Measurements from ENCODE around the gene RPL11. TPM values are rescaled to one million over a fixed set of nuclear protein-coding genes. Genes with fewer than 3 reads are reported as not detected.

RPL11 gene
- total and polyA plus RNA-seq, 2 of the 8 experiments (the other 6 are each of a cell fraction or from before 2014, with no cell fraction given), result 1,192 to 1,426 TPM

DNA sequence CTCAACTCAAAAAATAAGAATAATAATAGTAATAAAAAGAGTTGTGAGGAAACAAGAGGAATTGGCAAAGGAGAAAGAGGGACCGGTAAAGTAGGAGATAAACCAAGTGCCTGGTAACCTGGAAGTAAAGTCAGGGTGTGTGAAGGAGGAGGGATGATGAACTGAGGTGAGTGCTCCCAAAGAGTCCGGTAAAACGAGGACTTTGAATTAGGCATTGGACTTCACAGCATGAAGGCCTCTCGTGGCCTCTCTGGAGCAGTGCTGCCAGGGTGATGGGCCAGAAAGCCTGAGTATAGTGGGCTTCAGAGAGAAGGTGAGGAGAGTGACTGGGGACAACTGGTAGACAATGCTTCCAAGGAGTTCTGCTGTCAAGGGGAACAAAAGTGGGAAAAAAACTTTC, 17.6 kb downstream of the RPL11 start:
- Histone ChIP-seq H3K4me3 (ENCODE audit: extremely low read depth in 1 of 4, insufficient read depth in 2 of 4, low read depth in 3 of 4, low read length in 4 of 4) (no peak overlapping the region), H3K4me1 (replicated peaks in 1 of 4; ENCODE audit: control insufficient read depth in 3 of 4, insufficient read depth in 4 of 4, low read length in 3 of 4) (no peaks in the 10 kb centered on the region), H2BK20ac (ENCODE audit: low read length) (no peak overlapping the region), H2BK120ac (replicated peaks; ENCODE audit: low read depth, low read length) (no peak overlapping the region), H2BK15ac (ENCODE audit: low read length) (no peak overlapping the region), H3K14ac (ENCODE audit: insufficient read length) (no peak overlapping the region), H3K56ac (replicated peaks; ENCODE audit: insufficient read length, low read depth, low read length) (no peak overlapping the region), H3K79me1 (ENCODE audit: low read depth, low read length) (no peaks in the 10 kb centered on the region; the same call in 1 of the 2 replicates), H3K4me2 (ENCODE audit: insufficient read depth in 1 of 2, low read depth in 2 of 2, low read length in 2 of 2) (no peak overlapping the region), H3K36me3 (ENCODE audit: control insufficient read depth in 2 of 4, insufficient read depth in 4 of 4, low read length in 3 of 4) (peaks cover 0 to 5% (median 0%) of the 10 kb centered on the region in 4 experiments; a peak in 2 of 8 replicates), H3K9ac (replicated peaks in 1 of 4; ENCODE audit: extremely low read depth in 1 of 4, low read depth in 3 of 4, low read length in 3 of 4) (no peak overlapping the region), H3K9me3 (ENCODE audit: insufficient read depth in 2 of 2, low read depth in 1 of 2, low read length in 1 of 2) (no peaks in the 10 kb centered on the region), H4K20me1 (replicated peaks in 1 of 2; ENCODE audit: control insufficient read depth in 1 of 2, insufficient read depth in 2 of 2, low read length in 2 of 2) (peaks cover 0 to 18% of the 10 kb centered on the region in 2 experiments), H2AFZ (ENCODE audit: low read length) (no peak overlapping the region), H4K91ac (replicated peaks; ENCODE audit: insufficient read length, low read length) (no peak overlapping the region), H4K8ac (ENCODE audit: extremely low read depth, insufficient read depth, low read length) (no peak overlapping the region), H4K5ac (ENCODE audit: insufficient read length, low read depth, low read length) (no peak overlapping the region), H2AK5ac (ENCODE audit: low read depth, low read length) (no peak overlapping the region), H3K23ac (ENCODE audit: insufficient read length) (no peak overlapping the region), H3K18ac (ENCODE audit: extremely low read depth, low read length) (no peak overlapping the region), H3K27me3 (replicated peaks in 1 of 4; ENCODE audit: control insufficient read depth in 3 of 4, extremely low read depth in 1 of 4, insufficient read depth in 3 of 4, low read length in 3 of 4) (no peaks in the 10 kb centered on the region), H3K23me2 (ENCODE audit: low read depth, low read length) (no peaks in the 10 kb centered on the region), H2BK5ac (ENCODE audit: low read depth, low read length) (no peak overlapping the region), H3K79me2 (ENCODE audit: control insufficient read depth in 1 of 2, insufficient read depth in 2 of 2, low read length in 2 of 2) (peaks cover 0 to 38% of the 10 kb centered on the region in 2 experiments; a peak in 2 of 4 replicates), H3K27ac (ENCODE audit: low read depth, low read length) (no peak overlapping the region), H3K4ac (replicated peaks; ENCODE audit: insufficient read length, low read depth, low read length) (no peak overlapping the region), H2BK12ac (ENCODE audit: low read depth, low read length) (no peak overlapping the region)
- ChIA-PET CTCF (ENCODE audit: partially characterized antibody) (no interaction called here), POLR2A (ENCODE audit: partially characterized antibody) (interaction anchor here (1.2 to 10.3 kb wide), 4 partner anchors 11 to 34 kb away, joined by 3 to 179 read pairs (median 7); partner anchors contain the start of genes ELOA and RPL11)
- DNase-seq (ENCODE audit: low read depth in 1 of 2, low spot score in 2 of 2) (no peak), FAIRE-seq (no peak)
- TF ChIP-seq KDM5A (IDR thresholded peaks at IDR 0.05; ENCODE audit: low read length) (no peak), POLR2A (IDR thresholded peaks at IDR 0.05; ENCODE audit: control extremely low read depth in 1 of 2, low read depth in 2 of 2, low read length in 2 of 2) (no peak)
- 93% methylated on average over 4 of the region's 4 CpGs; no CpG with 5 or more reads in 1 of the 2 experiments for WGBS, 2 experiments (ENCODE audit: extremely low coverage in 1 of 2, insufficient coverage in 1 of 2, insufficient read length in 1 of 2, insufficient replicate concordance in 2 of 2, low coverage in 1 of 2, low lambda C conversion rate in 2 of 2, missing lambda C conversion rate in 1 of 2)

Measured in H1 (cell line).